OCI-LY7 (cell line): ENCODE measurements around the gene IGF2.

Experiments used
- EZH2phosphoT487 ChIP-seq: fragments of 200-600 bp; sonication (generic); IDR thresholded peaks from 2 replicates; pipeline ENCODE4 v1.6.1; 2018; ENCODE audit warnings: low read depth, borderline replicate concordance, mild to moderate bottlenecking, mixed run types, antibody characterized with exemption, low read length, moderate library complexity, mixed read lengths
- TF ChIP-seq, protein P1 (sequence below): fragments of 200-600 bp; sonication (generic); conservative IDR thresholded peaks from 2 replicates; pipeline ENCODE4 v1.5.1; 2014; ENCODE audit warnings: mild to moderate bottlenecking, antibody characterized with exemption, low read length, moderate library complexity, mixed read lengths

DNA sequence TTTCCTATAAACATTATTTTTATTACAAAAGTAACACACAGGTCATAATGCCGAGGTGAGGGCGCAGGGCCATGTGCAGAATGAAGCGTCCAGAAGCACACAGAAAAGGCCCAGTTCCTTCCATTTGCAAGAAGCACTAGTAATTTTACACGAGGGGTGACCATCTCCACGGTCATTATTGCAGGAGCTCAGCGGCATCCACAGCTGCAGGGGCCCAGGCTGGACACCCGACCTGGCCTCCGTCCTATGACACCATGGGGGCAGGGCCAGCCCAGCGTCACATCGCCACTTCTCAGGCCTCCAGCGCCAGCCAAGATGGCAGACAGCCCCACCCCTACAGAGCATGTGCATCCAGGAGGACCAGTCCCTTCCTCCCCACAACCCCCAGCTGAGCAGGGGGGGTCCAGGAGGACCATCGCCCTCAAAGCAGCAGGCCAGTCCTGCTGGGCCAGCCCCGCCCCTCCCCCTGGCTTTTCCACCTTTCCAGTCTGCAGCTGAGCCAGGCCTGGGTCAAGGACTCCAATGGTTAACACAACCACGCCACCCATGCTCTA is 3.5 kb downstream of the IGF2 start:
- TF ChIP-seq, protein P1, sequence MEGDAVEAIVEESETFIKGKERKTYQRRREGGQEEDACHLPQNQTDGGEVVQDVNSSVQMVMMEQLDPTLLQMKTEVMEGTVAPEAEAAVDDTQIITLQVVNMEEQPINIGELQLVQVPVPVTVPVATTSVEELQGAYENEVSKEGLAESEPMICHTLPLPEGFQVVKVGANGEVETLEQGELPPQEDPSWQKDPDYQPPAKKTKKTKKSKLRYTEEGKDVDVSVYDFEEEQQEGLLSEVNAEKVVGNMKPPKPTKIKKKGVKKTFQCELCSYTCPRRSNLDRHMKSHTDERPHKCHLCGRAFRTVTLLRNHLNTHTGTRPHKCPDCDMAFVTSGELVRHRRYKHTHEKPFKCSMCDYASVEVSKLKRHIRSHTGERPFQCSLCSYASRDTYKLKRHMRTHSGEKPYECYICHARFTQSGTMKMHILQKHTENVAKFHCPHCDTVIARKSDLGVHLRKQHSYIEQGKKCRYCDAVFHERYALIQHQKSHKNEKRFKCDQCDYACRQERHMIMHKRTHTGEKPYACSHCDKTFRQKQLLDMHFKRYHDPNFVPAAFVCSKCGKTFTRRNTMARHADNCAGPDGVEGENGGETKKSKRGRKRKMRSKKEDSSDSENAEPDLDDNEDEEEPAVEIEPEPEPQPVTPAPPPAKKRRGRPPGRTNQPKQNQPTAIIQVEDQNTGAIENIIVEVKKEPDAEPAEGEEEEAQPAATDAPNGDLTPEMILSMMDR = no peak
- no peak for TF ChIP-seq EZH2phosphoT487
